GM19025 (cell line): ENCODE results near the gene SYTL5.
A peak's percentile ranks its signal among the peaks of the same experiment; 100 is the strongest.

Source experiments
- ATAC-seq: cut with Tn5 transposase; IDR thresholded peaks from one replicate; pipeline ENCODE4 v1.9.1; 2021; ENCODE audit warnings: mild to moderate bottlenecking, low read depth, moderate library complexity; ENCODE audit not compliant: unreplicated experiment

SYTL5 gene

GRCh38 chrX:38086451-38087215 lies 80.3 kb downstream of the SYTL5 start:
- ATAC-seq = no peak

- no peak for ATAC-seq
Observed at GRCh38 chrX:38087594-38087993, 81.2 kb downstream of the SYTL5 start.

GRCh38 chrX:38089173-38089982 lies 83.0 kb downstream of the SYTL5 start:
- no peak for ATAC-seq

DNA sequence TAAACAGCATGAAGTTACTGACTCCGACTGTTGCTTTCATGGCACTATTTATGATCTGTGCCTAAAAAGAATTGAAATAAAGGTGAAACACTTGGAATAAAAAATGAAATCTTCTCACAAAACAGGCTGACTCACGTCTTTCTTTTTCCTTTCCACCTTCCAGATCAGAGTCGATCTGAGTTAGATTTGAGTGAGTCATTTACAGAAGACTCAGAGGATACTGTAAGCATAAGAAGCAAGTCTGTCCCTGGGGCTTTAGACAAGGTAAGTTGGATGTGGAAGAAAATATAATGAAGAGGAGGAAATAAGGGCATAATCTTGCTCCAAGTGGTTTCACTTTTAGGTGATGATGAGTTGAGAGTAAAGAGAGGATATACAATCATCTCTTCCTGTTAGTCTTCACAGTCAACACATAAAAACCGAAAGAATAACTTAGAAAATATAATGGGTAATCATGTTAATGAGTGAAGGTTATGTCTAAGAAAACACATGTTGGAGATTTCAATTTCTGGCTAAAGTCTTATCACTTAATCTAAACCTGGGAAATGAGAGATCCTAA lies 89.7 kb downstream of the SYTL5 start:
- no peak for ATAC-seq

DNA sequence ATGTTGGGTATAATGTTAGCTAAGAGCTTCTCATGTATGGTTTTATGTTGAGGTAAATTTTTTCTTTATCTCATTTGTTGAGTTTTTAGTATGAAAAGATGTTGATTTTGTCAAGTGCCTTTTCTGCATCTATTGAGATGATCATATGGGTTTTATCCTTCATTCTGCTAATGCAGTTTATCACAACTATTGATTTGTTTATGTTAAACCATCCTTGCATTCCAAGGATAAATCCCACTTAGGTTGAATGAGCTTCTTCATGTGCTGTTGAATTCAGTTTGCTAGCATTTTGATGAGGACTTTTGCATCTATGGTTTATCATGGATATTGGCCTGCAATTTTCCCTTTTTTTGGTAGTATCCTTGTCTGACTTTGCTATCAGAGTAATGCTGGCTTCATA lies 93.3 kb downstream of the SYTL5 start:
- no peak for ATAC-seq

DNA sequence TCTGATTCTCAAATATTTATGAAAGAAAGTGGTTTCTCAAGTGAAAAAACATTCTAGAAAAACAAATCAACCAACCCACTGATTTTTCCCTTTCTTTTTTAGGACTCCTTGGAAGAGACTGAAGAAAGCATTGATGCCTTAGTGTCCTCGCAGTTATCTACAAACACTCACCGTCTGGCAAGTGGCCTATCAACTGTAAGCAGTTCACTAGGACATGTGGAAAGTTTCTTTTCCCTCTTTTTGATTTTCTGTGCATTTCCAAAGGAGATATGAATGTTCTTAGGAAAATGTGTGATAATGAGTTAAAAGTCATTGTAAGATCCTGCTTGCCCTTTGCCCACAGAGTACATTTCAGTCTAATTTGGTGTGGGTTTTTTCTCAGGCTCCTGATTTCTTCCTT lies 95.9 kb downstream of the SYTL5 start:
- no peak for ATAC-seq

GRCh38 chrX:38102875-38103274 lies 96.5 kb downstream of the SYTL5 start:
- ATAC-seq = no peak

- peak; percentile 91 for ATAC-seq
Observed at GRCh38 chrX:38103857-38104812, 97.8 kb downstream of the SYTL5 start.

DNA sequence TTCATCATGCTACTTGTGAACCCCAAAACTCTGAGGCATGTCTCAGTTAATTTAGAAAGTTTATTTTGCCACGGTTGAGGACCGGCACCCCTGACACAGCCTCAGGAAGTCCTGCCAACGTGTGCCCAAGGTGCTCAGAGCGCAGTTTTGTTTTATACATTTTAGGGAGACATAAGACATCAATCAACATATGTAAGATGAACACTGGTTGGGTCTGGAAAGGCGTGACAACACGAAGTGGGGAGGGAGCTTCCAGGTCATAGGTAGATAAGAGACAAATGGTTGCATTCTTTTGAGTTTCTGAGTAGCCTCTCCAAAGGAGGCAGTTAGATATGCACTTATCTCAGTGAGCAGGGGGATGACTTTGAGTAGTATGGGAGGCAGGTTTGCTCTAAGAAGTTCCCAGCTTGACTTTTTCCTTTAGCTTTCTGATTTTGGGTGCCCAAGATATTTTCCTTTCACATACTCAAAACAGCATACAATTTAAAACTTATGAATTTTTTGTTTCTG lies 98.9 kb downstream of the SYTL5 start:
- ATAC-seq = no peak

DNA sequence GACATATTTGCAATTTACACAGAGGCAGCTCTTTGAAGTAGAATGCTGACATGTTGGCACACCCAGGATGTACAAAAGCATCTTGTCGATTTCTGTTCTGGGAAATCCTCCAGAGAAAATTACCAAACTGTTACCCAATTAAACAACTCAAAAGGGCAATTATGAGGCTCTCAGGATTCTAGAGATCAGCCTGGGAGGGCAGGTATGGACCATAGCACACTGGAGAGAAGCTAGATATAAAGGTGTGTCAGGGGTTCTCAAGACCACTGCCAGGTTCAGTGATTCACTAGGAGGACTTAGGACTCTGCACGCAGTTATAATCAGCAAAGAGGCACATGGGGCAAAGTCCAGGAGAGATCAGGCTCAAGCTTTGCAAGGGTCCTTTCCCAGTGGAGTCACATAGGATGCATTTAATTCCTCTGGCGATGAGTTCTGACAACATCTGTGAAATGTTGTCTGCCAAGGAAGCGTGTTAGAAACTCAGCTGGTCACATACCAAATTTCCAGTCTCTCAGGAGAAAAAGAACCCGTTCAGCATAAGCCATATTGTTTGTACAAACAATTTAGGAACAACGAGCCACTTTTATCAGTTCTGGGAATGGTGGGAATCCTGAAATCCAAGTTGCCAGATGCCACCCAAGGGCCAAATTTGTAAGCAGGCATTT lies 100.8 kb downstream of the SYTL5 start:
- no peak for ATAC-seq

DNA sequence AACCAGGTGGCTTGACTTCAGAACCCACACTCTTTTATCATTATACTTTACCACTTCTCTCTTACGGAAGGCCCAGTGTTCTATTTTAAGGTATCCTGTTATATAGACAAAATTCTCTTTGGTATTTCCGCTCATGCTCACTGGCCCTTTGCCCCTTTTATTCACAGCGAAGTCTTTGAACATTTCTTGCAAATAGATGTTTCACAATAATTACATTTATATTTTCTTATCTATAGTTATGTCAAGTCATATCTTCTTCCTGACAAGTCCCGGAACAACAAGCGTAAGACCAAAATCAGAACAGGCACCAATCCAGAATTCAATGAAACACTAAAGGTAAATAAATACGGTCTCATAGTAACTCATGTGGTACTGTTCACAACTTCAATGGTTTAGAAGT lies 102.0 kb downstream of the SYTL5 start:
- no peak for ATAC-seq

DNA sequence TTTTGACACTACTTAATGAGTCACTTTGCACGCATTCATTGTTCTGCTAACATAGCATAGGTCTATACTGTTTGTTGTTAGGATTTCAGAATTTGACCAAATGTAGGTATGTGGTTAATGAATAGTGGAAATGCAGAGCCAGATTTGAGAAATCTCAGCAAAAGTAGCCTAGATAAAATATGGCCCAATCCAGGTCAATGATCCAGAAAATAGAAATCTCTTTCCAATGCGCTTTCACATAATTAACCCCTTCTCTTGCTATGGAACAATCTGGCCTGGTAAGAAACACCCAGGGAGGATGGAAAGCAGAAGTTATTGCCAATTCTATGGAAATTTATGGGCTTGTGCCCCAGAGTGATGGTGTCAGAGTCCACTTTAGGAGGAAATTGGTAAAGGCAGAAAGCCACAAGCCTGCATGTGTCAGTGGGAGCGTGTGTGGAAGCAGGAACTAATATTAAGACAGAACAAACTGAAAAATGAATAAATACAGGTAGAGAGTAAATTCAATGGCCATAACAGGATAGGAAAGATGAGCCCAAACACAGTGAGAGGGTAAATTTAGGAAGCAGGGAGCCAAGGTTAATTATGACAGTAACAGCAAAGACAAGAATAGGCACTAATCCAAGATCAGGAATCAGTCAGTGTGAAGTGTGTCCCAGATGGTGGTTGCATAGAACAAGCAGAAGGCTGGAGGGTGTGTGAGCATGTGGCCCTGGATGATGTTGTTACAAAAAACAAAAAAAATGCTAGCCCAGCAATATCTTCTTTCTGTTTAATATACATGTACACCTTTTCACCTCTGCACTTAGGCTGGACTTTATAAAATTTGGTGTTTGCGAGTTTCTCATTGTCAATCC lies 102.9 kb downstream of the SYTL5 start:
- no peak for ATAC-seq

DNA sequence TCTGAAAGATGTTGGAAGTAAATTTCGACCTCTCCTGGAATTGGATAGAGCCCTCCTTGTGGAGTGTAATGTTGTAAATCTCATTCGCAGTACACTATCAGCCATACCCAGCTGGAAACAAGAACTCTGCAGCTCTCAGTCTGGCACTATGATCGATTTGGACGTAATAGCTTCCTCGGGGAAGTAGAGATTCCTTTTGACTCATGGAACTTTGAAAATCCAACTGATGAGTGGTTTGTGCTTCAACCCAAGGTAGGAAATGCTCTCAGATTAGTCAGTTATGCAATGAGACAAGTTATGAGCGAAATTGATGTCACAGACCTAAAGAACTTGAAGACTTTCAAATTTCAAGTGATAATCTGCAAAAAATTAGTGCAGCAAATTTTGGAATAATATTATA lies 103.9 kb downstream of the SYTL5 start:
- ATAC-seq = no peak

DNA sequence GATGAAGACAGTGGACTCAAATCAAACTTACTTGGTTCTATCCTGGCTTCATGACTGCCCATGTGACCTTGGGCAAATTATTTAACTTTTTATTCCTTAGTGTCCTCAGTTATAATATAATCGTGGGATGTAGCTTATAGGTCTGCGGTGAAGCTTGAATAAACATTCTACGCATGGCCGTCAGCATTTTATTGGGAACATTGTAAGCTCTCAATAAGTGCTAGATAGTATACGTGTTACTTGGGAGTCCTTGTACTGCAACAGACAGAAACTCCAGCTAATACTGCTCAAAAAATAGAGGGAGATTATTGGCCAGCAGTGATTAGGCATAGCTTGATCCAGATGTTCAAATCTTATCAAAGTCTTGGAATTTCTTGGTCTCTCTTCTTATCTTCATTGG lies 104.8 kb downstream of the SYTL5 start:
- ATAC-seq = no peak

GRCh38 chrX:38112566-38112965 lies 106.2 kb downstream of the SYTL5 start:
- peak; percentile 93 for ATAC-seq

DNA sequence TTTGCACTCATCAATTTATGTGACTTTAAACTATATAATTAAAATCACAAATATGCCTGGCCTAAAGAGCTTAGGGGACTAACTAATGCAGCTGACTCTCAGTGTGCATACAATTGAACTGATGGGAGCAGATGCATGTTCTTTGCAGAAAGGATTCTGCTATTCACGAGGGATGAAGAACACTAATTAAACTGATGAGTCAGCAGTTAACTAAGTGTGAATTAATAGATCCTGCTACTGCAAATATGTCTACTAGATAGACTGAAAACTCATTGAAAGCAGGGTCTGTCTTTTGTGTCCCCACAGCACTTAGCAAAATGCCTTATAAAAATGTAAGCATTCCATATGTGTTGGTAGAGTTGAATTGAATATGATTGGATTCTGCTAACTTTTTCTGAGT lies 110.4 kb downstream of the SYTL5 start:
- no peak for ATAC-seq

GRCh38 chrX:38117485-38117884 lies 111.1 kb downstream of the SYTL5 start:
- ATAC-seq = peak; percentile 44

DNA sequence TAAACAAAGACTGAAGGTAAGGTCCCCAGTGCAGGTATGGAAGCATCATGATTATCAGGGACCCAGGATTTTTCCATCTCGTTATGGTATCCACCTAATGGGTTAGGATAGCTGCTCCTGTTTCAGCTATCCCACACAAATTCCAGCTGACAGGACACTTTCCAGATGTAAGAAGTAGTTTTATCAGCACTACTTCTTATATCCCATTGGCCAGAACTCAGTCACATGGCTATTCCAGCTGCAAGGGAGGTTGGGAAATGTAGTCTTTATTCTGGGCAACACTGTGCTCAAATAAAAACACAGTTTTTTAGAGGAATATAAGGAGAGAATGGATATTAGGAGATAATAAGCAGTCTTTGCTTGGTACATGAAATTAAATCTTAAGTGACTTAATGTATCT lies 117.6 kb downstream of the SYTL5 start:
- no peak for ATAC-seq

GRCh38 chrX:38126179-38126578 lies 119.8 kb downstream of the SYTL5 start:
- no peak for ATAC-seq
